ENCODE measurements around the gene CNOT3. TPM values are rescaled to one million over a fixed set of nuclear protein-coding genes. Genes with fewer than 3 reads are reported as not detected.

Gene CNOT3
- total and polyA plus RNA-seq, 2 of the 13 experiments (the other 11 are each of a cell fraction or from before 2014, with no cell fraction given) = 4.3 to 5.8 TPM

GRCh38 chr19:54115109-54116063, 22.2 kb upstream of the CNOT3 start, which contains the start of the genes PRPF31 and TFPT (continued):
- TF ChIP-seq AKAP8 (CRISPR knock-in tag; IDR thresholded peaks at IDR 0.05) = peak; percentile 15
- 0 out of 2 replicates have a peak, but pooled peaks have one; percentile 35 for TF ChIP-seq ZBTB1 (CRISPR knock-in tag; IDR thresholded peaks at IDR 0.05; ENCODE audit: borderline replicate concordance)
- no peak; the same call in none of the 2 replicates for TF ChIP-seq ARNT2 (CRISPR knock-in tag; IDR thresholded peaks at IDR 0.05; ENCODE audit: low read depth)
- peak; percentile 6; the same call in 1 of the 2 replicates for TF ChIP-seq FOXP4 (CRISPR knock-in tag; IDR thresholded peaks at IDR 0.05)
- TF ChIP-seq RAD21 (CRISPR knock-in tag; IDR thresholded peaks at IDR 0.05) = no peak
- no peak for TF ChIP-seq ZIK1 (CRISPR knock-in tag; IDR thresholded peaks at IDR 0.05; ENCODE audit: borderline replicate concordance, low read depth)
- no peak for TF ChIP-seq ONECUT2 (CRISPR knock-in tag; IDR thresholded peaks at IDR 0.05)
- TF ChIP-seq PRDM10 (CRISPR knock-in tag; IDR thresholded peaks at IDR 0.05; ENCODE audit: low read depth) = peak; percentile 18; the same call in 1 of the 2 replicates
- TF ChIP-seq YY1 (IDR thresholded peaks at IDR 0.05; ENCODE audit: insufficient read depth, insufficient replicate concordance, low read depth, low read length) = peak; percentile 68
- TF ChIP-seq ZNF30 (CRISPR knock-in tag; IDR thresholded peaks at IDR 0.05) = no peak
- peak in 1 of 2 experiments; percentile 66; a peak in 2 of 4 replicates for TF ChIP-seq ATF4 (CRISPR knock-in tag; IDR thresholded peaks at IDR 0.05)
- no peak for TF ChIP-seq AFF4 (CRISPR knock-in tag; IDR thresholded peaks at IDR 0.05)
- TF ChIP-seq HIVEP1 (CRISPR knock-in tag; IDR thresholded peaks at IDR 0.05) = peak; percentile 68
- TF ChIP-seq GZF1 (CRISPR knock-in tag; IDR thresholded peaks at IDR 0.05) = no peak
- TF ChIP-seq ZFYVE20 (CRISPR knock-in tag; IDR thresholded peaks at IDR 0.05; ENCODE audit: borderline replicate concordance, low read depth) = no peak
- TF ChIP-seq ZFX (CRISPR knock-in tag; IDR thresholded peaks at IDR 0.05; ENCODE audit: low read depth) = peak; percentile 100
- peak; percentile 81; the same call in 1 of the 2 replicates for TF ChIP-seq ZNF616 (CRISPR knock-in tag; IDR thresholded peaks at IDR 0.05; ENCODE audit: low read depth)

Measured in HepG2 (cell line).